ENCODE data around the gene CTTN.

The CTTN gene

GRCh38 chr11:70397983-70398833, at the start of gene CTTN:
Gene CTTN (plus strand): TSS chr11:70398529. CDS start chr11:70407298, 8,769 bp downstream.
- peak; percentile 65 to 83 for DNase-seq

- DNase-seq, result no peak
Measured at GRCh38 chr11:70348608-70349007, 49.7 kb upstream of the CTTN start.

- no peak for DNase-seq
Measured at GRCh38 chr11:70351646-70352045, 46.7 kb upstream of the CTTN start.

GRCh38 chr11:70352100-70352499, 46.2 kb upstream of the CTTN start:
- no peak for DNase-seq

GRCh38 chr11:70352601-70353000, 45.7 kb upstream of the CTTN start:
- no peak for DNase-seq

GRCh38 chr11:70353329-70353728, 45.0 kb upstream of the CTTN start:
- no peak for DNase-seq

GRCh38 chr11:70353900-70354568, 44.3 kb upstream of the CTTN start:
- DNase-seq, result no peak

- DNase-seq, result no peak
Measured at GRCh38 chr11:70354629-70355028, 43.7 kb upstream of the CTTN start.

GRCh38 chr11:70358753-70359152, 39.6 kb upstream of the CTTN start:
- DNase-seq, result no peak

DNA sequence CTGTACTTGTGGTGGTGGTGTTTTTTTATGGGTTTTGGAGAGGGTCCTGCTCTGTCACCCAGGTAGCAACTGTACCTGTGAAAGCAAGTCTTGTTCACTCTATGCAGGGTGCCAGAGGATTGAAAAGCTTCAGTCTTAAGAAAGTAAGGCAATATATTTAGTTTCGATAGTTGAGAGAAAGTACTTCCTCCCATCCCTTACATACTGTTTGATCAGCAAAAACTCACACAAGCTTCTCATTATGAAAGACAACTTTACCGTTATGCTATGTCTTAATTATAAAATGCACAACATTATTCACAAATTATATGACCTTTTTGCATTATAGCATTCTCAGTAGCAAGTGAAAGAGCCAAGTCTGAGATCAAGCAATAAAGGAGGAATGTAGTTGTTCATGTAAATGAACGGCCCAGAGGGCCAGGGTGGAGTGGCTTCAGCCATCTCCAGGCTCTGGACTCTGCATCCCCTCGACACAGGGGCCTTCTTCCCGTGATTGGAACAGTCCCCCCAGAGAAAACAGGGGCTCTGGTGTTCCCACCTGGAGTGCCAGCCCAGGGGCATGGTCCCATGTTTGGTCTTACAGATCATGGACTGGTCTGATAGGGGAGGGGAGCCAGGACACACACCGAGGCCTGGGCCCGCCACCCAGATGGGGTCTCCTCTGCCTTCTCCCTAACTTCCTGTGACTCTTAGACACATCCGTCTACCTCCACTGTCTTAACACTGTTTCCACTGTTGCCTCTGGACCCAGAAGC, 38.7 kb upstream of the CTTN start:
- no peak for DNase-seq

DNA sequence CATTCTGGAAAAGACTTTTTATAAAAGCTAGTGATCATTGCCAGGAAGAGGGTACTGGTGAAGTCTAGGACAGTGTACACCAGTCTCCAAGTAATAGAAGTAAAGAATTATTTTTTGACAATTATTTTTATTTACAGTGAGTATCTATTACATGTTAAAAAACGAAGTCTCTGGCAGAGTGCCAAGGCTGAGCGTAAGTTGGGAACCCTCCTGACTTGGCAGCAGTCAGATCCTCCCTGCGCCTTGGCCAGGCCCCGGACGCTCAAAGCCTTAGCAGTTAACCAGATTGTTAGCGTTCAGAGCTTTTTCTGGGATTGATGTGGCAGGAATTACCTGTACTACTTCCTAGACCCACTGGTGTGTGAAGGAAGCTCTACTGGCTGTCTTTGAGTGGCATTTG, 38.1 kb upstream of the CTTN start:
- peak in 1 of 2 experiments; percentile 40 for DNase-seq

DNA sequence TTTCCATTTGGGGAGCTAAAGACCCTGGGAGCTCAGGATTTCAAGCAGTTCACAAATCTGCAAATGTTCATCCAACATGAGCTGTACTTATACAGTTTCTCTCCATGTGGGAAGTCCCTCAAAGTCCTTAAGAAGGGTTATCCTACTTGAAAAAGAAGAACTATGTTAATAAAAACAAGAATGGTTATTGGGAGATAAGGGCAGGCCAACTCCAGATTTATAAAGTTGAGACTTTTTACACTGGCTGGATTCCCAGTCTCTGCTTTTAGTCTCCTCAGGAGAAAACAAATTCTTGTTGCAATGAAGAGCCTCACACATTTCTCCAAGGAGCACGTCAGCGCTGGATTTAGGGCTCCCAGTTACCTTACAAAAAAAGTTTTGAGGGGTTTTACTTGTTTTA, 34.2 kb upstream of the CTTN start:
- no peak for DNase-seq

DNA sequence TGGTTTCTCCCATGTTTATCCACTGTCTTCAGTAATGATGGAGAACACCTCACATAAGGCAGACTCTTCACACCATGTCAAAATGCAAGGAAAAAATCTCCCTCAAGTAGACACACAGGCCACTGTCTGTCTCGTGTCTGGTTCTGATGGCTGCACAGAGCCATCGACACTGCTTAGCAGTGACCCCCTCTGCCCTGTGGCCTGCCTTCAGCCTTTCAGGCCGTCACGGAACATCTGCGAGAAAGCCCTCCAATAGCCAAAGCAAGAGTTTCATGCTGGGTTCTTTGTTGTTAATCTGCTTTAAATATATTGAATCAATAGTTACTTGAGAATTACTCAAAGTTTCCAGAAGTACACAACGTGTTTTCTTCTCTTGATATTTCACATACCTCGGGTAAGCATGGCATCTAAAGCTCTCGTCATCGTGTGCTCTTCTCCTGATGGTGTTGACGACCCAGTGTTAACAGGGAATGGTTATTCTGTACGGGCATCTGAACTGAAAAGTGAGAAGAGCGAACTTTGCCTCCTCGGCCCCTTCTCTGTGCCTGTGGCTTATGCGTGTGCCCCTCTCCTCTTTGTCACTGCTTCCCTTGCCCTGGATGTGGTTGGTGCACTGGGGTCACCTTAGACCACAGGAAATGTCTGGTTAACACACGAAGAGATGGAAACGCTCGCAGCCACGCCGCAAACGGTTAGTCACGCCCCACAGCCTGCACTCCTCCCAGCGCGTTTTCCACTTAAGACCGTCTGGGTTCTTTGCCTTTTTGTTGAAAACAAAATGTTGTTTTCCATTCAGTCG, 33.4 kb upstream of the CTTN start:
- DNase-seq, result no peak

- DNase-seq, result no peak
Measured at GRCh38 chr11:70365544-70365927, 32.8 kb upstream of the CTTN start.

DNA sequence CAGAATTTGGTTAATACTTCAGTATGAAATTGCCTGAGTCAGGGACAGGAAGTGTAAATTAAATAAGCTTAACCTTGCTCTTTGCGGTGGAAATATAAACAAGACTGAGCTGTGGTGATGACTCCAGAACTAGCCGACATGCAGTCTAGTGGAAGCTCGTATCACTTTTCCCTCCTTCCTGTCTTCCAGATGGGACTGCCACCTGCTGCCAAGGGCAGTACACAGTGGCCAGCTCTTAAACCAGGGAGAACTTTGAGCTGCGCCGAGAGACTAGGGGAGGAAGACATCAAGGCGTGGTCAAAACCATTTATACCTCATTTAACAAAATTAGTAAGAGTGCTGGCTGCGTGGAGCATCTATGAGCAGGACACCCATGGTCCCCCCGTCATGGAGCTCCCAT, 31.3 kb upstream of the CTTN start:
- peak in 1 of 2 experiments; percentile 16 for DNase-seq

DNA sequence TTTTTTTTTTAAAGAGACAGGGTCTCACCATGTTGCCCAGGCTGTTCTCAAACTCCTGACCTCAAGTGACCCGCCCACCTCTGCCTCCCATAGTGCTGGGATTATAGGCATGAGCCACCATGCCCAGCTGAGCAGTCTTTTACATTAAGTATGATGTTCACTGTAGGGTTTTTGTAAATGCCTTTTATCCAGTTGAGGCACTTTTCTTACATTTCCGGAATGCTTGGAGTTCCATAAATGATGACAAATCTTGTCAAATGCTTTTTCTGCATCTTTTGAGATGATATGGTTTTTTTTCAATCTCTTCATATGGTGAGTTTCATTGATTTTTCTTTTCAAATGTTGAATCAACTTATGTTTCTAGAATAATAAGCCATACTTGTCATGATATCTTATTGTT, 29.4 kb upstream of the CTTN start:
- no peak for DNase-seq

GRCh38 chr11:70371241-70371640, 27.1 kb upstream of the CTTN start:
- DNase-seq, result no peak

- DNase-seq, result no peak
Measured at GRCh38 chr11:70372076-70372475, 26.3 kb upstream of the CTTN start.

DNA sequence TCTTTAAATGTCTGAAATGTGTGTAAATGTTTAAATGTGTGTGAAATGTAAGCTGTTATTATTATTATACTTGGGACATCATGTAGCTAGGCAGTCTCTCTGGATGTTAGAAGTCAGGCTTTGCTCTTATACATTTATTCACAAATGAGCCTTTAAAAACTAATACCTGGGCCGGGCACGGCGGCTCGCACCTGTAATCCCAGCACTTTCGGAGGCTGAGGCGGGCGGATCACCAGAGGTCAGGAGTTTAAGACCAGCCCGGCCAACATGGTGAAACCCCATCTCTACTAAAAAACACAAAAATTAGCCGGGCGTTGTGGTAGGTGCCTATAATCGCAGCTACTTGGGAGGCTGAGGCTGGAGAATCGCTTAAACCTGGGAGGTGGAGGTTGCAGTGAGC, 21.7 kb upstream of the CTTN start:
- no peak for DNase-seq

GRCh38 chr11:70377645-70378044, 20.7 kb upstream of the CTTN start:
- DNase-seq, result no peak

GRCh38 chr11:70378506-70379134, 19.7 kb upstream of the CTTN start:
- no peak for DNase-seq

- DNase-seq, result no peak
Measured at GRCh38 chr11:70381350-70381749, 17.0 kb upstream of the CTTN start.

Measured in NCI-H524 (cell line).